ENCODE data around the gene TCF7L1.

- TF ChIP-seq, protein P1, sequence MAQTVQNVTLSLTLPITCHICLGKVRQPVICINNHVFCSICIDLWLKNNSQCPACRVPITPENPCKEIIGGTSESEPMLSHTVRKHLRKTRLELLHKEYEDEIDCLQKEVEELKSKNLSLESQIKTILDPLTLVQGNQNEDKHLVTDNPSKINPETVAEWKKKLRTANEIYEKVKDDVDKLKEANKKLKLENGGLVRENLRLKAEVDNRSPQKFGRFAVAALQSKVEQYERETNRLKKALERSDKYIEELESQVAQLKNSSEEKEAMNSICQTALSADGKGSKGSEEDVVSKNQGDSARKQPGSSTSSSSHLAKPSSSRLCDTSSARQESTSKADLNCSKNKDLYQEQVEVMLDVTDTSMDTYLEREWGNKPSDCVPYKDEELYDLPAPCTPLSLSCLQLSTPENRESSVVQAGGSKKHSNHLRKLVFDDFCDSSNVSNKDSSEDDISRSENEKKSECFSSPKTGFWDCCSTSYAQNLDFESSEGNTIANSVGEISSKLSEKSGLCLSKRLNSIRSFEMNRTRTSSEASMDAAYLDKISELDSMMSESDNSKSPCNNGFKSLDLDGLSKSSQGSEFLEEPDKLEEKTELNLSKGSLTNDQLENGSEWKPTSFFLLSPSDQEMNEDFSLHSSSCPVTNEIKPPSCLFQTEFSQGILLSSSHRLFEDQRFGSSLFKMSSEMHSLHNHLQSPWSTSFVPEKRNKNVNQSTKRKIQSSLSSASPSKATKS (CRISPR knock-in tag; IDR thresholded peaks at IDR 0.05) = no peak
- TF ChIP-seq JUN (CRISPR knock-in tag; IDR thresholded peaks at IDR 0.05) (no peak), FOXK1 (CRISPR knock-in tag; IDR thresholded peaks at IDR 0.05; ENCODE audit: borderline replicate concordance, low read depth) (no peak), AHR (CRISPR knock-in tag; IDR thresholded peaks at IDR 0.05) (no peak), ZNF136 (CRISPR knock-in tag; IDR thresholded peaks at IDR 0.05; ENCODE audit: low read depth) (no peak)
Measured at GRCh38 chr2:85230679-85231467, 97.7 kb downstream of the TCF7L1 start.

Data from HepG2 (cell line).